ENCODE measurements around the gene CELSR3. TPM values are rescaled to one million over a fixed set of nuclear protein-coding genes. Genes with fewer than 3 reads are reported as not detected.
A peak's percentile ranks its signal among the peaks of the same experiment; 100 is the strongest.

Gene CELSR3
- total RNA-seq, 1 experiment from 2014 or later: 17.6 TPM

DNA sequence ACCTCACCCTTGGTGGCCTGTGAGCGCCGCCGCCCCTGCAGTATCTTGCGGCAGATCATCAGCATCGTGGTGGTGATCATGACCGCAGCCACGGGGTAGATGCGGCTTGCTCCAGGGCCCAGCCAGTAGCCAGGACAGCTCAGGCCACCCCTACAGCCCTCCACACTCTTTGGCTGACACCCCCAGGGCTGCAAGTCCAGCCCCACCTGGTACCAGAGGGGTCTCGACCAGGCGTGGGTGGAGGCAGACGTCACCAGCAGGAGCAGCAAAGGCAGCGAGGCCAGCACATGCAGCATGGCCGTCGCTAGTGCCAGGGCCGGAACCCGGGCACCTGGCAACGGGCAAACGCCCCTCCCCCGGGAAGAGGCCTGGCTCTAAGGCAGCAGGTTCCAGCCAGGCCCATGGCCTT lies 41.2 kb downstream of the CELSR3 start, which contains the start of gene TMEM89:
TMEM89 (minus strand) TSS at position 309 of the 409 bp plus-strand sequence; CDS start at position 296, 13 bp downstream.
- DNase-seq (ENCODE audit: unreplicated experiment): no peak
- H3K36me3 Mint-ChIP-seq (ENCODE audit: insufficient read depth, unreplicated experiment): peaks cover 52% of the 10 kb centered on the region
- H3K9me3 Mint-ChIP-seq (ENCODE audit: unreplicated experiment): no peaks in the 10 kb centered on the region
- H3K4me3 Mint-ChIP-seq (ENCODE audit: unreplicated experiment): peak within 1 kb of the TSS; percentile 16
- CTCF ChIA-PET: interaction anchor here (1.3 kb wide), 1 partner anchor 63 kb away, joined by 4 read pairs; no protein-coding TSS in a partner anchor
- no TSS peak for BruUV-seq (replicated peaks)
- POLR2A ChIA-PET: interaction anchor here (1.1 to 7.4 kb wide), 2 partner anchors 13 to 23 kb away, joined by 3 to 50 read pairs; partner anchors contain the start of gene SLC26A6
- TF ChIP-seq CTCF (IDR thresholded peaks at IDR 0.05; ENCODE audit: unreplicated experiment): no peak
- H3K27ac Mint-ChIP-seq (ENCODE audit: low read depth, unreplicated experiment): peak within 1 kb of the TSS; percentile 96
- H3K27me3 Mint-ChIP-seq (ENCODE audit: insufficient read depth, unreplicated experiment): no peaks in the 10 kb centered on the region
- H3K4me1 Mint-ChIP-seq (ENCODE audit: insufficient read depth, unreplicated experiment): peaks cover 14% of the 10 kb centered on the region
- intact Hi-C loops (cut with micrococcal nuclease): no loop called here

DNA sequence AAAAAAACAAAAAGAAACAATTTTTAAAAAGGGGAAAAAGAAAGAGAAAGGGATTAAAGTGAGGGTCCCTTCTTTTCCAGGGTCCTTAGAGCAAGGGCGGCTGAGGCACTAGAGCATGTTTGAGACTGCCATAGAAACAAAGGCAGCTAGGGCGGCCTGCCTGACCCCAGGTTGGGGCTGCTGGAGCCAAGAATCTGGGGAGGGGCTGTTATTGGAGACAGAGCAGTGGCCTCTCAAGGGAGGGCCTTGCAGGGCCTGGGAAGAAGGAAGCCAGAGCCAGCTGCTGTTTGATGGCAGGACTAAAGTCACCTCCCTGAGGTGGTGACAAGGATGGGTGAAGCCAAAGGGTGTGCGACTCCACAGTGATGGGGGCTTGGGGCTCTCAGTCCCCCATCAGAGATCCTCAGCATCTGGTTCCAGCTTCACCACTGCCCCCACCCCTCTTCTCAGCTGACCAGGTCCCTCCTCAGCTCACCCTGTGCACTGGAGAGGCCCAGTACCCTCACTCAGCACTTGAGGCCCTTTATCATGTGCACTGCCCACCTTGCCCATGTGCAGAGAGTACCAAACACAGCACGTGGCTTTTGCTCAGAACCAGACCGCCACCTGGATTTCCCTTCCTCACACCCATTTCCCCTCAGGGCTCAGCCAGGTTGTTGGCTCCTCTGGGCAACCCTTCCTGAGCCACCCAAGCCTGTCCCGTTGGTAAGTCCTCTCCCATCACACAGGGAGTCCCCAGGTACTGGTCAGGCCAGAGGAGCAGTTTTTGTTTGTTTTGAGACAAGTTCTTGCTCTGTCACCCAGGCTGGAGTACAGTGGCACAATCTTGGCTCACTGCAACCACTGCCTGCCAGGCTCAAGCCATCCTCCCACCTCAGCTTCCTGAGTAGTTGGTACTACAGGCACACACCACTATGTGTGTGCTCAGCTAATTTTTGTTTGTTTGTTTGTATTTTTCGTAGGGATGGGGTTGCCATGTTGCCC lies 42.9 kb downstream of the CELSR3 start:
- TF ChIP-seq CTCF (IDR thresholded peaks at IDR 0.05; ENCODE audit: unreplicated experiment): no peak
- ChIA-PET CTCF (interaction anchor here (0.6 to 0.8 kb wide), 3 partner anchors 14 to 276 kb away, joined by 3 to 5 read pairs (median 3); no protein-coding TSS in a partner anchor), POLR2A (interaction anchor here (0.6 to 7.4 kb wide), 5 partner anchors 8 to 21 kb away, joined by 3 to 50 read pairs (median 3); partner anchors contain the start of gene SLC26A6)
- Mint-ChIP-seq H3K9me3 (ENCODE audit: unreplicated experiment) (no peaks in the 10 kb centered on the region), H3K27ac (ENCODE audit: low read depth, unreplicated experiment) (peak overlapping the region; percentile 96), H3K4me1 (ENCODE audit: insufficient read depth, unreplicated experiment) (peaks cover 20% of the 10 kb centered on the region), H3K36me3 (ENCODE audit: insufficient read depth, unreplicated experiment) (peaks cover 43% of the 10 kb centered on the region), H3K4me3 (ENCODE audit: unreplicated experiment) (no peak overlapping the region), H3K27me3 (ENCODE audit: insufficient read depth, unreplicated experiment) (no peaks in the 10 kb centered on the region)
- intact Hi-C loops (cut with micrococcal nuclease): no loop called here
- no TSS peak for BruUV-seq (replicated peaks)
- no peak for DNase-seq (ENCODE audit: unreplicated experiment)

GRCh38 chr3:48617559-48617958 lies 45.1 kb downstream of the CELSR3 start:
- H3K9me3 Mint-ChIP-seq (ENCODE audit: unreplicated experiment): no peaks in the 10 kb centered on the region
- no peak for TF ChIP-seq CTCF (IDR thresholded peaks at IDR 0.05; ENCODE audit: unreplicated experiment)
- peaks cover 28% of the 10 kb centered on the region for H3K36me3 Mint-ChIP-seq (ENCODE audit: insufficient read depth, unreplicated experiment)
- POLR2A ChIA-PET: interaction anchor here (0.7 to 1.9 kb wide), 7 partner anchors 17 to 178 kb away, joined by 3 to 21 read pairs (median 5); partner anchors contain the start of genes CCDC51, CELSR3, COL7A1 and SLC26A6
- DNase-seq (ENCODE audit: unreplicated experiment): no peak
- peaks cover 31% of the 10 kb centered on the region for H3K4me1 Mint-ChIP-seq (ENCODE audit: insufficient read depth, unreplicated experiment)
- H3K27me3 Mint-ChIP-seq (ENCODE audit: insufficient read depth, unreplicated experiment): no peaks in the 10 kb centered on the region
- peak overlapping the region; percentile 96 for H3K27ac Mint-ChIP-seq (ENCODE audit: low read depth, unreplicated experiment)
- H3K4me3 Mint-ChIP-seq (ENCODE audit: unreplicated experiment): no peak overlapping the region
- CTCF ChIA-PET: interaction anchor here (0.6 to 1.4 kb wide), 2 partner anchors 18 to 122 kb away, joined by 3 to 4 read pairs; partner anchors contain the start of gene SLC26A6
- intact Hi-C loops (cut with micrococcal nuclease): no loop called here
- no TSS peak for BruUV-seq (replicated peaks)

- BruUV-seq (replicated peaks): no TSS peak
- H3K4me3 Mint-ChIP-seq (ENCODE audit: unreplicated experiment): no peak overlapping the region
- peaks cover 27% of the 10 kb centered on the region for H3K36me3 Mint-ChIP-seq (ENCODE audit: insufficient read depth, unreplicated experiment)
- no peaks in the 10 kb centered on the region for H3K9me3 Mint-ChIP-seq (ENCODE audit: unreplicated experiment)
- peaks cover 26% of the 10 kb centered on the region for H3K4me1 Mint-ChIP-seq (ENCODE audit: insufficient read depth, unreplicated experiment)
- H3K27ac Mint-ChIP-seq (ENCODE audit: low read depth, unreplicated experiment): peak overlapping the region; percentile 87
- H3K27me3 Mint-ChIP-seq (ENCODE audit: insufficient read depth, unreplicated experiment): no peaks in the 10 kb centered on the region
- DNase-seq (ENCODE audit: unreplicated experiment): peak; percentile 83
- intact Hi-C loops (cut with micrococcal nuclease): loop anchor here (1.0 kb wide), 2 partner anchors 21 to 49 kb away; partner anchors contain the start of gene SLC26A6
- ChIA-PET POLR2A (interaction anchor here (1.0 to 6.3 kb wide), 6 partner anchors 10 to 57 kb away, joined by 4 to 107 read pairs (median 6); partner anchors contain the start of gene SLC26A6), CTCF (interaction anchor here (1.2 to 2.4 kb wide), 2 partner anchors 9 to 21 kb away, joined by 5 to 12 read pairs; partner anchors contain the start of gene SLC26A6)
- TF ChIP-seq CTCF (IDR thresholded peaks at IDR 0.05; ENCODE audit: unreplicated experiment): no peak
Observed at GRCh38 chr3:48614044-48614443, 48.6 kb downstream of the CELSR3 start.

Measured in MCF 10A (cell line).